Nephron progenitor cell (in vitro differentiated cells): Measurements from ENCODE around the gene TNFRSF9.
"Not testable (repeated sequence)": the region's sequence is repeated elsewhere in the genome, so short reads cannot be mapped to it uniquely, and the experiment has no call there.

Experiments
- DNase-seq: peaks from one replicate; pipeline ENCODE4 v3.0.0; 2021
- H3K27ac Mint-ChIP-seq: 2 replicates; pipeline ENCODE4 v1.8.0; 2021; ENCODE audit warnings: mild to moderate bottlenecking, moderate library complexity, mixed read lengths
- H3K27me3 Mint-ChIP-seq: 2 replicates; pipeline ENCODE4 v1.8.0; 2021; ENCODE audit warnings: mild to moderate bottlenecking, low read depth, mixed read lengths; ENCODE audit not compliant: poor library complexity
- H3K36me3 Mint-ChIP-seq: 2 replicates; pipeline ENCODE4 v1.8.0; 2021; ENCODE audit warnings: low read depth, mixed read lengths
- H3K4me1 Mint-ChIP-seq: 2 replicates; pipeline ENCODE4 v1.8.0; 2021; ENCODE audit warnings: mixed read lengths
- H3K4me3 Mint-ChIP-seq: 2 replicates; pipeline ENCODE4 v1.8.0; 2021; ENCODE audit warnings: mild to moderate bottlenecking, moderate library complexity, mixed read lengths
- H3K9me3 Mint-ChIP-seq: 2 replicates; pipeline ENCODE4 v1.8.0; 2021; ENCODE audit warnings: mild to moderate bottlenecking, moderate library complexity, mixed read lengths
- TF ChIP-seq, protein P1 (sequence below): fragments of 200-600 bp; sonication (generic); IDR thresholded peaks from 2 replicates; pipeline ENCODE4 v1.5.0; 2021; ENCODE audit warnings: antibody characterized with exemption

The TNFRSF9 gene

GRCh38 chr1:7956218-7957032 lies 15.8 kb upstream of the TNFRSF9 start:
- DNase-seq: no peak
- H3K4me1 Mint-ChIP-seq: peaks cover 11% of the 10 kb centered on the region
- TF ChIP-seq, protein P1, sequence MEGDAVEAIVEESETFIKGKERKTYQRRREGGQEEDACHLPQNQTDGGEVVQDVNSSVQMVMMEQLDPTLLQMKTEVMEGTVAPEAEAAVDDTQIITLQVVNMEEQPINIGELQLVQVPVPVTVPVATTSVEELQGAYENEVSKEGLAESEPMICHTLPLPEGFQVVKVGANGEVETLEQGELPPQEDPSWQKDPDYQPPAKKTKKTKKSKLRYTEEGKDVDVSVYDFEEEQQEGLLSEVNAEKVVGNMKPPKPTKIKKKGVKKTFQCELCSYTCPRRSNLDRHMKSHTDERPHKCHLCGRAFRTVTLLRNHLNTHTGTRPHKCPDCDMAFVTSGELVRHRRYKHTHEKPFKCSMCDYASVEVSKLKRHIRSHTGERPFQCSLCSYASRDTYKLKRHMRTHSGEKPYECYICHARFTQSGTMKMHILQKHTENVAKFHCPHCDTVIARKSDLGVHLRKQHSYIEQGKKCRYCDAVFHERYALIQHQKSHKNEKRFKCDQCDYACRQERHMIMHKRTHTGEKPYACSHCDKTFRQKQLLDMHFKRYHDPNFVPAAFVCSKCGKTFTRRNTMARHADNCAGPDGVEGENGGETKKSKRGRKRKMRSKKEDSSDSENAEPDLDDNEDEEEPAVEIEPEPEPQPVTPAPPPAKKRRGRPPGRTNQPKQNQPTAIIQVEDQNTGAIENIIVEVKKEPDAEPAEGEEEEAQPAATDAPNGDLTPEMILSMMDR: no peak
- peaks cover 8% of the 10 kb centered on the region for H3K27me3 Mint-ChIP-seq
- H3K27ac Mint-ChIP-seq: no peak overlapping the region
- peaks cover 3% of the 10 kb centered on the region for H3K36me3 Mint-ChIP-seq
- no peak overlapping the region for H3K4me3 Mint-ChIP-seq
- peaks cover 18% of the 10 kb centered on the region for H3K9me3 Mint-ChIP-seq

DNA sequence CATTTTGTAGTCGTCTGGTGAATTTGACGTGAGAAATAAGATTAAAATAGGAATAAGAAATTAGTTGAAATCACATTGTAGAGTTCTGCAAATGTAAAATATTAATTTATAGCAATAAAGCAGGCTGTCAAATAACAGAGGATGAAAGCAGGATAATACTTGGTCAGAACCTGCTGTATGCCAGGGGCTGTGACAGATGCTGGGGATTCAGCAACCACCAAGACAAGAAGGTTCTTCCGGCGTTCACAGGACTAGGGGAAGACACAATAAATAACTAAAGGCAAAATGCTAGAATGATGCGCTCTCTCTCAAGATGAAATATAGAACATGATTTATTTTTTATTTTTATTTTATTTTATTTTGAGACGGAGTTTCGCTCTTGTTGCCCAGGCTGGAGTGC lies 14.0 kb upstream of the TNFRSF9 start:
- Mint-ChIP-seq H3K27ac (no peak overlapping the region), H3K4me1 (no peaks in the 10 kb centered on the region), H3K4me3 (no peak overlapping the region), H3K27me3 (peaks cover 8% of the 10 kb centered on the region), H3K9me3 (peaks cover 25% of the 10 kb centered on the region), H3K36me3 (peaks cover 7% of the 10 kb centered on the region)
- TF ChIP-seq, protein P1: no peak
- DNase-seq: no peak

DNA sequence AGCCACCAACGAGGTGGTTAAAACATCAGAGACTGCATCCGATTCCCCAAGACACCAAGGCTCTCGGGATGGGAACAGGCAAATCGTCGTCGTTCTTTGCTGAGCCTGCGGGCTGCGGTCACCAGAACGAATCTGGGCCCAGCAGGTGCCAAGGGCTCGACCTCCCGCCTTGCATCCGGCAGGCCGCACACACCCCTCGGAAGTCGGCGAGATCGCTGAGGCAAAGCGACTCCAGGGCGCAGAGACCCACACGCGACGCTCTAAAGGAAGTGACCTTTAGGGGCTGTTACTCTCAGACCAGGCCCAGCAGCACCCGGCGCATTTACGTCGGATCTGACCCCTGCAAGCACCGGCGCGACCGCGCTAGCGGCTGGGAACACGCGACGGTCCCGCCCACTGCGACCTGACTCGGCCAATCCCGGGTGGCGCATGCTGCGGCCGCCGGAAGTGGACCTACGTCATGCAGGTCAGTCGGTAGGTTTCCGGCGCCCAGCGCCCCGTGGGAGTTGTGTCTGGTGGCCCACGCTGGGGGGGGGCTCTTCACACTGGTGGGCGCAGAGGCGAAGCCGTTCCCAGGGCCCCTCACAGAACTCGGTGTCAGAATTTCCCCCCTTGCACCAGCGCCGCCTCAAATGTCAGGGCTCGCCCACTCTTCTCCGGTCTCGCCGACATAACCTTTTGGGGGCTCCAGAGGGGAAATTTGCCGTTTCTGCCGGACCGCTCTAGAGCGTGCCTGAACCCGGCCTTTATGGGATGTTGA lies 13.4 kb upstream of the TNFRSF9 start:
- Mint-ChIP-seq H3K27me3 (peaks cover 8% of the 10 kb centered on the region), H3K4me3 (no peak overlapping the region), H3K27ac (no peak overlapping the region), H3K4me1 (no peaks in the 10 kb centered on the region), H3K36me3 (peaks cover 7% of the 10 kb centered on the region), H3K9me3 (peaks cover 25% of the 10 kb centered on the region)
- DNase-seq: no peak
- TF ChIP-seq, protein P1: no peak

- H3K27me3 Mint-ChIP-seq, H3K27ac Mint-ChIP-seq, H3K4me1 Mint-ChIP-seq, H3K4me3 Mint-ChIP-seq, H3K36me3 Mint-ChIP-seq, DNase-seq: not testable (repeated sequence)
- peaks cover 25% of the 10 kb centered on the region for H3K9me3 Mint-ChIP-seq
Measured at GRCh38 chr1:7952791-7953190, 12.2 kb upstream of the TNFRSF9 start.

- DNase-seq: no peak
Measured at GRCh38 chr1:7948960-7949359, 8.3 kb upstream of the TNFRSF9 start.

GRCh38 chr1:7943251-7943650 lies 2.6 kb upstream of the TNFRSF9 start:
- H3K27me3 Mint-ChIP-seq: peaks cover 57% of the 10 kb centered on the region

More at GRCh38 chr1:7948960-7949359, 8.3 kb upstream of the TNFRSF9 start:
- Mint-ChIP-seq H3K4me3 (no peak overlapping the region), H3K27ac (no peak overlapping the region), H3K27me3 (peaks cover 15% of the 10 kb centered on the region), H3K4me1 (no peaks in the 10 kb centered on the region), H3K36me3 (peaks cover 7% of the 10 kb centered on the region), H3K9me3 (peaks cover 20% of the 10 kb centered on the region)
- TF ChIP-seq, protein P1: no peak

More at GRCh38 chr1:7943251-7943650, 2.6 kb upstream of the TNFRSF9 start:
- TF ChIP-seq, protein P1: no peak
- Mint-ChIP-seq H3K4me3 (no peak overlapping the region), H3K4me1 (peaks cover 24% of the 10 kb centered on the region), H3K9me3 (peaks cover 3% of the 10 kb centered on the region), H3K36me3 (no peaks in the 10 kb centered on the region), H3K27ac (no peak overlapping the region)
- DNase-seq: no peak
